NCI-H82 (cell line): ENCODE measurements around the gene MSI2.

Experiments
- DNase-seq: peaks from one replicate; lab custom pipeline; 2025; lab: John Stamatoyannopoulos, UW

Gene MSI2

DNA sequence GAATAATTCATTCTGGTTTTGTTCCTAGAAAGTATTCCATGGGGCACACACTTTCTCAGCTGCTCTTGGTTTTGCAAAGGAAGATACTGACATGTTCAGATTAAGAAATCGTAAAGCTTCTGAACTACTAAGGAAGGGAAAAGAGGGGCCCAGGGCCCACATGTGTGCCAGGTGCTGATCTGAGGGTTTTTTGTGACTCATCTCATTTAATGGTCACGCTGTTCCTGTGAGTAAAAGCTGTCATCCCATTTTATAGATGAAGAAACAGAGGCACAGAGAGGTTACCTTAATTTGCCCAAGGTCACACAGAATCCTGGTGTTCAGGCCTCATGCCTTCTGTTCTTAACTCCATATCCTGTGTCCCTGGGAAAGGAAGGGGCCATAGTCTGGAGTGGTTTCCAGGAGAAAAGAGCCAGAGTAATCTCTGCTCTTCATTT lies 113.2 kb downstream of the MSI2 start:
- no peak for DNase-seq

GRCh38 chr17:57370037-57370581 lies 113.8 kb downstream of the MSI2 start:
- no peak for DNase-seq

DNA sequence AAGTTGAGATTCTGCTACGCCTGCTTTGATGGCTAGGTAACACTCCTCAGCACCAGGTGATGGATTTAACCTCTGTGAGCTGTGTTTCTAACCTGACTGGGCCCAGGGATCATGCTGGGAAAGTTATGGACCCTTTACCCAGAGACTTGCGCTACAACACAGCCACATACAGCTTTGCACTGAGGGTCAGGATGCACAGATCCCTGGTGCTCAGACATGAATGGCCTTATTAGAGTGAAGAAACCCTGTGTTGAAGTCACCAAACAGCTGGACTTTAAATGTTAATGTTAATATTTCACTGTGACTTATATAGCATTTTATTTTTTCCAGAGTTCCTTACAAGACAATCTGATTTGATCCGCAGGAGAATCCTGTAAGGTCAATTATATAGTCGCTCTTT lies 114.3 kb downstream of the MSI2 start:
- DNase-seq: no peak

GRCh38 chr17:57372156-57372555 lies 115.8 kb downstream of the MSI2 start:
- no peak for DNase-seq

DNA sequence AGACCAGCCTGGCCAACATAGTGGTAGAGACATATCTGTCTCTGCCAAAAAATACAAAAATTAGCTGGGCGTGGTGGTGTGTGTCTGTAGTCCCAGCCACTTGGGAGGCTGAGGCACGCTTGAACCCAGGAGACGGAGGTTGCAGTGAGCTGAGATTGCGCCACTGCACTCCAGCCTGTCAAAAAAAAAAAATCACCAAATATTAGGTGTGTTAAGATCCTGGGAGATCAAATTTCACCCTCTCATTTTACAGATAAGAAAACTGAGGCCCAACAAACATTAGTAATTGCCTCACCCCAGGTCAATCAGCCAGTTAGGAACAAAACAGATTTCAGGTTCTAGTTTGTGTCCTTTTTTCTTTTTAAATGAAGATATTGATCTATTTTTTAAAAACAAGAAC lies 116.7 kb downstream of the MSI2 start:
- no peak for DNase-seq

GRCh38 chr17:57373756-57374155 lies 117.4 kb downstream of the MSI2 start:
- no peak for DNase-seq

DNA sequence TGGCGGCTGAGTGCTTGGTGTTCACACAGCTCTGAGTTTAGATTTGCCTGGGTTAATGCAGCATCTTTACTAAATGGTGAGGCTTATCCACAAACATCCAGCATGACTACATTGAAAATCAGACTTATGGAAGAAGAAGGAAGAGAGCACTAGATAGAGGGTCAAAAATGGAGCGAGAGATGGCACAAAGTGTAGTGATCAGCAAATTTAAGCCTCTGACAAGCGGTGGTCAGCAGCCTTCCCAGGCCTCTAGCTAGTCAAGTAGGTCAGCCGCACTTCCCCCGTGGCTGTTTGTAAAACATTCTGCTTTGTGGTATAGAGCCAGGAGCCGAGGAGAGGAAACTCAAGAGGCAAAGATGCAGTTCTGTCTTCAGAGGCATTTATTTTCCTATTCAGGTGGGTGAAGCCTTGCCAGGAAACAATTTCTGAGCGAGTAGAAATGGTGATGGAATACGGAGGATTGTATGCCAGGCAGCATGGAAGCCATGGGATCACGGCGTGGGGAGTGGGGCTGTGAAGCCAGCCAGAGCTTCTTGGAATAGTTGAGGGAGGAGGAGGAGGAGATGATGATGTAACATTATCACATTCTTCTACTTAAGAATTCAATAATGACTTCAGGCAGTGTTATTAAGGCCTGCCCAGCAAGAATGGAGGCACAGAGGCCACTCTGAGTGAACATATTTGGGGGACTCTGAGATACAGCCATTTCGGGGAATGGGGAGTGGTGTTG lies 118.9 kb downstream of the MSI2 start:
- DNase-seq: no peak

GRCh38 chr17:57375770-57376225 lies 119.5 kb downstream of the MSI2 start:
- no peak for DNase-seq

DNA sequence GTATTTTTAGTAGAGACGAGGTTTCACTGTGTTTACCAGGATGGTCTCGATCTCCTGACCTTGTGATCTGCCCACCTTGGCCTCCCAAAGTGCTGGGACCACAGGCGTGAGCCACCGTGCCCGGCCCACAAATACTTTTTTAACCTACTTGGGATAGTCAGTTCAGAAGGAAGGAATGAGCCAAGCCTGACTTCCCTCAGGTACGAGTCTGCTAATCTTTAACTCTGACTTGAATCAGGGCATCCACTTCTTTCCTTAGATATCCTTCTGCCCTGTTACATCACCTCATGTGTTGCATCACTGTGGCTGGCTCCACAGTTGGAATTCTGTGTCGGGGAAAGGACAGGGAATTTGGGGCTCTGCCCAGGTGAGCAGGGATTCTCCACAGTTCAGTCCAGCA lies 120.8 kb downstream of the MSI2 start:
- no peak for DNase-seq

- no peak for DNase-seq
Observed at GRCh38 chr17:57379237-57379894, 123.0 kb downstream of the MSI2 start.

DNA sequence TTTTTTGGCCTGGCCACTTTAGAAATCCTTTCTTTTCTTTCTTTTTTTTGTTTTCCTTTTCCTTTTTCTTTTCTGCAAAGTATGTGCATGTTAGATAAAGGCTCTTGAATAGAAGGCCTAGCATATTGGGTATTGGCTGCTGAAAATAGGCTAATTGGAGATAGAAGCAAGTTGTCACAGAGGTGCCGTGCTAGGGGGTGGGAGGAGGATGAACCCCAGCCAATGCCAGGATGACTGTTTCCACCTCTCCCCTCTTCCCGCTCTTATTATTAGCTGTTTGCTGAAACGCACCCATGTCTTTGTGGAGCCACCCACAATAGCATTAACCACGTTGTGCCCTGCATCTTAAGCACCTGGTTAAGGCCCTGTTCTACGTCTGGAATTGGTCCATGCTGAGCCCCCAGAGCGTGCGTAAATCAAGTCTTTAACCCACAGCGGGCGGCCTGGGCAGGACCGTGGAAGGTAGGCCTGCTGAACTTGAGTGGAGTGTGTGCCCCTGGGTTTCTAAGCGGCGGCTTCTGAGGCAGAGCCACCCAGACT lies 123.6 kb downstream of the MSI2 start:
- no peak for DNase-seq

DNA sequence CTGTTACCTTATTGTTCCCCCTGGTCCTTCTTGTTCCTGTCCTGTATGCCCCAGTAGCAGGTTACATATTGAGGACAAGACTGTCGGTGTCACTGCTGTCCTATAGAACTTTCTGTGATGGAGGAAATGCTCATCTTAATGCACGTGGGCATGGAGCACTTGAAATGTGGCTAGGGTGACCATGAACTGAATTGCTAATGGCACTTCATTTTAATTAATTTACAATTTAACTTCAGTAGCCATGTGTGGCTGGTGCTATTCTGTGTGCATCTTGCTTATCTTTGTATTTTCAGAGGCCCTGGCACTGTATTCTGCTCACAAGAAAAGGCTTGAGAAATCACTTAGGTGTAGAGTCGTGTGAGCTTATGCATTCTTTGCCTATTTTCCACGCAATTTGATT lies 125.2 kb downstream of the MSI2 start:
- DNase-seq: no peak

- no peak for DNase-seq
Observed at GRCh38 chr17:57384219-57384618, 127.9 kb downstream of the MSI2 start.

DNA sequence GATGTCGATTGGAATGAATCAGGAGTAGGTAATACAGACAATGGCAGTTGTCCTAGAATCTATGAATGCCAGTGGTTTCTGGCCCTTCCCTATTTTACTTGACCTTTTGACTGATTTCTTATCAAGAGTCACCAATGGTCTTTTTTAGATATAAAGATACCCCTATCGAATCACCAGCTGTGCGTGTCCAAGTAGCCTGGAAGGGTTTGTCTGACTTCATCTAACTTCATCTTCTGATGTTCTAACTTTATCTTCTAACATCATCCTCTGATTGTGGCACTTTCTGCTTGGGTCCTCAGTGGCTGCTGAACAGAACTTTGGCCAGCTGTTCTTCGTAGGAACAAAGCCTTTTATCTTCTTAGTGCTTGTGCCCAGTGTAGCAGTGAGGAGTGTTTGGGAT lies 129.7 kb downstream of the MSI2 start:
- DNase-seq: peak; percentile 78

DNA sequence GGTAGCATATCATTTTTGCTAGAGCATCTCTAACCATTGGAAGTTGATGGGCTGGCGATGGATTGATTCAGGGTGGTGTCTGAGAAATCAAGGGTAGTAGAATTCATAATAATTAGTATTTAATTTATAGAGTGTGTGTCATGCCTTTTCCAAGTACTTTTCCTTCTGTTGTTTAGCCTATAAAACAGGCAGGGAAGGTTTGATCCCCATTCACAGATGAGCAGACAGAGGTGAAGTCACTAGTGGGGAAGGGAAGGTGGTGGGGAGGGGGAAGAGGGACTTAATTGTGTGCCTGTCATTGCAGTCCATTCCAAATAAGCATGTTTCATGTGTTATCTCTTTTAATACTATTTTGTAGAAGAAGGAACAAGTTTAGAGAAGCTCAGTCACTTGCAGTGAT lies 131.3 kb downstream of the MSI2 start:
- DNase-seq: no peak

DNA sequence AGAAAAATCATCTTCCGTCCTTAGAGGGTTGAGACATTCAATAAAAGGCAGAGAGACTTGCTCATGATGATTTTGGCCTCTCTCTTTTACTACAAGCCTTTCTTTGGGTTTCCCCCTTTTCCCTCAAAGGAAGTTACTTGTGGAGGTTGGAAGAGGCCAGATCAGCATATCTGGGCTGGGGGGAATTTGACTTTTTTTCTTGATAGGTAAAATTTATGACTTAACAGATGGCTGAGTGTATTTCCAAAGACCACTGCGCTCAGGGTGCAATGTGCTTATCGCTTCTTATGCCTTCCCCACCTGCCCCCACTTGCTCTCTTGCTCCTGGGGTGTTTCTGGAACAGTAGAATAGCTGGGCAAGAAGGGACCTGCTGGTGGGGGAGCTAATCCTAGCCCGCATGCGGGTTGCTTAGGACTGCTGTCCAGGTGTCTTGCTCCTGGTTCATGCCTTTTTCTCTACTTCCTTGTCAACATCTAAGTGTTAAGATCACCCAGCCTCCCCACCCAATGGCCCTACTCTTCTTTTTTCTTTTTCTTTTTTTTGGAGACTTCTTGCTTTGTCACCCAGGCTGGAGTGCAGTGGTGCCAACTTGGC lies 131.9 kb downstream of the MSI2 start:
- DNase-seq: no peak

GRCh38 chr17:57389473-57389872 lies 133.2 kb downstream of the MSI2 start:
- DNase-seq: no peak

- no peak for DNase-seq
Observed at GRCh38 chr17:57391076-57391825, 134.9 kb downstream of the MSI2 start.

DNA sequence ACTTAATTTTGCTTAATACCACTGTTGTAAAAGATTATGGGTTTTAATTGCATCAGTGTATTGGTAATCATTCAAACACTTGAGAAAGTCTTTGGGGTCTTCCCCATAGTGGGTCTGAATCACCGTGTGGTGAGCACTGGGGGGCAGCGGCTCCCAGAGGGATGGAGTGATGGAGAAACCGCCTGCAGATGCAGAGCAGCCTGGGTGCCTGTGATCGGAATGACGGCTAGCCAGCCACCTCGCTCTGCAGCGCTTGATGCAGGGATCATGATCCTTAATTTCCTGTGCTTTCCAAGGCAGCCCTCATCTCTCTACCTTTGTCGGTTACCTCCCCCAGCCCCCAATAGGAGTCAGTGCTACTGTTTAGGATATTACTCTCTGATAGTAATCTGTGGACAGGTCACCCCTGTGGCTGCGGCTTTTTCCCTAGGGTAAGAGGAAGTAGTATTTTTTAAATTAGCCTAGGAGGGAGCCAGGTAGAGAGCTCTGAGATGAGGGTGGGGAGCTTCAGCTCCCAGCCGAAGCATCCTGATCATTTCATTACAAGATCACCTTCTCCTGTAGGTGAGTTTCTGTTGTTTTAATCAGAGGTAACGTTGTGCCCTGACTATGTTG lies 135.6 kb downstream of the MSI2 start:
- DNase-seq: no peak

- no peak for DNase-seq
Observed at GRCh38 chr17:57393368-57393767, 137.0 kb downstream of the MSI2 start.

DNA sequence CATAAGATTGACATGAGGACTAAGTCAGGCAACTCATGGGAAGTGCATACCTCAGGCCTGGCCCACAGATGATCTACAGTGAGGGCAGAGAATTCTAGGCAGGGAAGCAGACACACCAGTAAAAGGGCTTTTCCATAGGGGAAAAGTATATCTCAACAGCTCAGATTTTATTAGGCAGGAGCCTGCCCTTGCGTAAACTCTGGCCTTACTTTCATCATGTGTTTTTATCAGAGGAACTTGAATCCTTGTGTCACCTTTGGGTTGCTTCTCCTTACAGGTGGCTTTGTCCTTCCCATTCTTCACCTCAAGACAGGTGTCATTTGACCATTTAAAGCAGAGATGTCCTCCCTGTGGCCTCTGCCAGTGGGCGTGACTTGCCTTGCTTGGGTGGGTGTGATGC lies 138.1 kb downstream of the MSI2 start:
- DNase-seq: no peak
